Keratinocyte (primary cell): Measurements from ENCODE around the gene EAPP. TPM values are rescaled to one million over a fixed set of nuclear protein-coding genes. Genes with fewer than 3 reads are reported as not detected.
A peak's percentile ranks its signal among the peaks of the same experiment; 100 is the strongest.

Experiments
- DNase-seq: peaks from one replicate; pipeline ENCODE4 v3.0.0-alpha.2; 2011; ENCODE audit warnings: low read depth, missing footprints, low spot score
- FAIRE-seq: peaks from 2 replicates; lab custom pipeline; 2011; peaks lifted over from hg19 to GRCh38; lab: Jason Lieb, UNC
- H2AFZ ChIP-seq: 2 replicates; pipeline ENCODE4 v1.6.0; 2012; ENCODE audit warnings: low read length, control low read depth, inconsistent platforms; ENCODE audit not compliant: control insufficient read depth
- H3K27ac ChIP-seq: 2 replicates; pipeline ENCODE4 v1.5.1; 2011; ENCODE audit warnings: low read length; ENCODE audit not compliant: control insufficient read depth, insufficient read depth
- H3K27me3 ChIP-seq: 3 replicates; pipeline ENCODE4 v1.6.0; 2011; ENCODE audit warnings: low read length; ENCODE audit not compliant: control insufficient read depth, insufficient read depth; ENCODE audit errors: extremely low read depth
- H3K36me3 ChIP-seq, 2 experiments: 2 replicates in 1 of 2; 3 replicates in 1 of 2; pipeline ENCODE4 v1.5.1; 2011; ENCODE audit warnings: low read length in 2 of 2, mild to moderate bottlenecking in 1 of 2; ENCODE audit not compliant: control insufficient read depth in 2 of 2, insufficient read depth in 2 of 2; ENCODE audit errors: extremely low read depth in 1 of 2
- H3K4me1 ChIP-seq: 3 replicates; pipeline ENCODE4 v1.5.1; 2011; ENCODE audit warnings: low read length; ENCODE audit not compliant: control insufficient read depth, insufficient read depth; ENCODE audit errors: extremely low read depth
- H3K4me2 ChIP-seq: 3 replicates; pipeline ENCODE4 v1.6.0; 2011; ENCODE audit warnings: low read depth, low read length; ENCODE audit not compliant: control insufficient read depth, insufficient read depth; ENCODE audit errors: extremely low read depth
- H3K4me3 ChIP-seq, 3 experiments: fragments of 200-600 bp in 1 of 3; sonication (generic) in 1 of 3; 2 replicates in 2 of 3; 3 replicates in 1 of 3; pipeline ENCODE4 v1.5.1; 2011 to 2016; ENCODE audit warnings: low read length in 3 of 3, mild to moderate bottlenecking in 3 of 3, control low read depth in 2 of 3, inconsistent platforms in 1 of 3, low read depth in 1 of 3, mixed read lengths in 1 of 3, mixed run types in 1 of 3, moderate library complexity in 1 of 3; ENCODE audit not compliant: control insufficient read depth in 2 of 3, insufficient read depth in 2 of 3; ENCODE audit errors: extremely low read depth in 1 of 3
- H3K79me2 ChIP-seq: 2 replicates; pipeline ENCODE4 v1.6.0; 2012; ENCODE audit warnings: low read length; ENCODE audit not compliant: control insufficient read depth, insufficient read depth
- H3K9ac ChIP-seq: 3 replicates; pipeline ENCODE4 v1.6.0; 2011; ENCODE audit warnings: low read length; ENCODE audit not compliant: control insufficient read depth, insufficient read depth; ENCODE audit errors: extremely low read depth
- H3K9me1 ChIP-seq: 3 replicates; pipeline ENCODE4 v1.6.0; 2011; ENCODE audit warnings: low read length; ENCODE audit not compliant: control insufficient read depth, insufficient read depth; ENCODE audit errors: extremely low read depth
- H3K9me3 ChIP-seq: 2 replicates; pipeline ENCODE4 v1.5.1; 2012; ENCODE audit warnings: low read depth, low read length; ENCODE audit not compliant: control insufficient read depth
- H4K20me1 ChIP-seq: 3 replicates; pipeline ENCODE4 v1.6.0; 2011; ENCODE audit warnings: low read length; ENCODE audit not compliant: control insufficient read depth, insufficient read depth; ENCODE audit errors: extremely low read depth
- CTCF ChIP-seq, 3 experiments: IDR thresholded peaks in 1 of 3; conservative IDR thresholded peaks in 1 of 3; optimal IDR thresholded peaks in 1 of 3; 2 replicates in 2 of 3; 3 replicates in 1 of 3; pipeline versions ENCODE3 to v1.5.1; 2011; ENCODE audit warnings: low read length in 3 of 3, mild to moderate bottlenecking in 3 of 3, moderate library complexity in 2 of 3, control low read depth in 1 of 3, inconsistent platforms in 1 of 3; ENCODE audit not compliant: insufficient read depth in 2 of 3; ENCODE audit errors: extremely low read depth in 1 of 3
- EZH2 ChIP-seq: IDR thresholded peaks from one replicate; pipeline ENCODE4 v1.6.1; 2012; ENCODE audit warnings: inconsistent platforms, mild to moderate bottlenecking, low read length, moderate library complexity
- dilution Hi-C: fragments of 300-500 bp; cut with MboI; formaldehyde crosslinking; loops from one replicate; pipeline ENCODE4 v1.7.0; 2020; ENCODE audit warnings: low sequenced_read_pairs; ENCODE audit not compliant: extremely low pct_ligation_motif_present
- polyA plus RNA-seq, 5 experiments: library from polyadenylated mRNA; depleted of rRNA in 3 of 5; stranded (reverse) in 3 of 5; stranded (forward) in 1 of 5; unstranded in 1 of 5; fragments of >200 nt; gene quantifications; 1 replicate in 1 of 5; 2 replicates in 3 of 5; 3 replicates in 1 of 5; pipeline versions ENCODE4 v1.2.1 to v1.2.3, GENCODE V29; 2011 to 2012; ENCODE audit warnings: missing spikeins in 2 of 5, low read depth in 1 of 5, low replicate concordance in 1 of 5

The EAPP gene
- polyA plus RNA-seq, 1 donor (not counting 4 experiments of a cell fraction or from before 2014, with no cell fraction given): 45.3 TPM

GRCh38 chr14:34501004-34501580, 38.4 kb downstream of the EAPP start:
- dilution Hi-C loops: no loop called here
- no peak for FAIRE-seq

GRCh38 chr14:34498684-34499412, 40.7 kb downstream of the EAPP start:
- no peaks in the 10 kb centered on the region for H3K27me3 ChIP-seq
- H4K20me1 ChIP-seq: no peaks in the 10 kb centered on the region
- H3K4me3 ChIP-seq: no peak overlapping the region
- no peaks in the 10 kb centered on the region for H3K9me3 ChIP-seq
- H3K4me2 ChIP-seq: no peak overlapping the region
- H3K9ac ChIP-seq: no peak overlapping the region
- FAIRE-seq (no peak), DNase-seq (no peak)
- no peaks in the 10 kb centered on the region for H3K9me1 ChIP-seq
- H3K27ac ChIP-seq: no peak overlapping the region
- TF ChIP-seq EZH2 (no peak), CTCF (optimal IDR thresholded peaks at IDR 0.05 in 1 of 3, IDR thresholded peaks at IDR 0.05 in 1 of 3, conservative IDR thresholded peaks at IDR 0.05 in 1 of 3; ENCODE audit: extremely low read depth in 1 of 3, insufficient read depth in 2 of 3, low read length in 3 of 3) (peak; percentile 67 to 77 (median 69))
- no peaks in the 10 kb centered on the region for H3K36me3 ChIP-seq
- dilution Hi-C loops: no loop called here
- no peak overlapping the region for H2AFZ ChIP-seq
- H3K79me2 ChIP-seq: no peaks in the 10 kb centered on the region
- H3K4me1 ChIP-seq: peaks cover 24% of the 10 kb centered on the region

More at GRCh38 chr14:34501004-34501580, 38.4 kb downstream of the EAPP start:
- Histone ChIP-seq H3K27me3 (no peaks in the 10 kb centered on the region), H3K79me2 (no peaks in the 10 kb centered on the region), H2AFZ (no peak overlapping the region), H3K9me1 (no peaks in the 10 kb centered on the region), H3K9ac (no peak overlapping the region), H3K9me3 (no peaks in the 10 kb centered on the region), H3K4me3 (no peak overlapping the region), H4K20me1 (no peaks in the 10 kb centered on the region), H3K4me1 (peaks cover 24% of the 10 kb centered on the region), H3K27ac (no peak overlapping the region), H3K4me2 (no peak overlapping the region), H3K36me3 (no peaks in the 10 kb centered on the region)
- no peak for DNase-seq
- no peak for TF ChIP-seq CTCF (optimal IDR thresholded peaks at IDR 0.05 in 1 of 3, IDR thresholded peaks at IDR 0.05 in 1 of 3, conservative IDR thresholded peaks at IDR 0.05 in 1 of 3; ENCODE audit: extremely low read depth in 1 of 3, insufficient read depth in 2 of 3, low read length in 3 of 3)
- TF ChIP-seq EZH2: no peak
